NB4 (cell line): ENCODE data around the gene KPNA2.

Experiments used
- DNase-seq: peaks from one replicate; pipeline ENCODE4 v3.0.0; 2010; ENCODE audit warnings: low read depth
- H3K4me3 ChIP-seq: one replicate; pipeline ENCODE4 v1.5.1; 2011; ENCODE audit warnings: mild to moderate bottlenecking, low read depth, low read length, moderate library complexity
- MYC ChIP-seq: IDR thresholded peaks from 2 replicates; pipeline ENCODE4 v1.6.1; 2011; ENCODE audit warnings: low read depth, low read length
- POLR2A ChIP-seq: IDR thresholded peaks from 2 replicates; pipeline ENCODE4 v1.6.1; 2011; ENCODE audit warnings: mild to moderate bottlenecking; ENCODE audit not compliant: insufficient read length; ENCODE audit errors: extremely low read depth
- TF ChIP-seq, protein P1 (sequence below): IDR thresholded peaks from 2 replicates; pipeline ENCODE4 v1.6.1; 2011; ENCODE audit warnings: low read depth, low read length
- TF ChIP-seq, protein P2 (sequence below): IDR thresholded peaks from one replicate; pipeline ENCODE4 v1.5.1; 2012; ENCODE audit warnings: low read depth, low read length

The KPNA2 gene

DNA sequence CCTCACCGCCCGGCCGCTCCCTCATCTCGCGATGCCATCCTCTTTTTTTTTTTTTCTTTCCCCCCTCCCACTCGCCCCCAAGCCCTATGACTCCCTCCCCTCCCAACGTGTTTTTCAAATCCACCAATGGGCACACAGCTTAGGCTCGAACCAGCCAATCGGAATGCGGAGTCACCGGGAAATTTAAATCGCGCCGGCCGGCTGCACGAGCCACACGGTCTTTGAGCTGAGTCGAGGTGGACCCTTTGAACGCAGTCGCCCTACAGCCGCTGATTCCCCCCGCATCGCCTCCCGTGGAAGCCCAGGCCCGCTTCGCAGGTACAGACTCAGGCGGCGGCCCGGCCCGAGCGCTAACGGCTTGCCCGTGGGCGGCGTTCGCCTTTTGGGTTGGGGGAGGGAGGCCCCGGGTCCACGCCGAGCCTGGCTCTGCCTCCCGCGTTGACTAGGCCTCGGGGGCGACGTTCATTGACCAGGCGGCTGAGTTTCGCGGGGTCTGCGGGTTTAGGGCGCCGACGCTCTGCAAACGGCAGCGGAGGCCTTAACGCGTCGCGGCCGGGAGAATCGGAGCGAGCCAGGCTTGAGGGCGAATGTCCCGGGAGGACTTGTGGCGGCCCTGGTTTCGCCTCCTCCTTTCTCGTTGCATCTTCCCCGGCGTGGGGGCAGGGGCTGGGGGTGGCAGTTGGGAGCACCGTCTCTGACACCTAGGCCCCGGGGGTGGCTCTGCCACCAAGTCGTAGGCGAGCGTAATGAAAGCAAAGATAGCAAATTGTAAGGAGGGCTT, at the start of gene KPNA2:
Gene KPNA2, plus strand, starts transcription at position 213 of the 781 bp plus-strand sequence. CDS start 1,398 bp downstream, outside the sequence.
- peak; percentile 57 for DNase-seq
- H3K4me3 ChIP-seq: peak within 1 kb of the TSS; percentile 100
- TF ChIP-seq POLR2A: peak; percentile 74
- TF ChIP-seq, protein P1, sequence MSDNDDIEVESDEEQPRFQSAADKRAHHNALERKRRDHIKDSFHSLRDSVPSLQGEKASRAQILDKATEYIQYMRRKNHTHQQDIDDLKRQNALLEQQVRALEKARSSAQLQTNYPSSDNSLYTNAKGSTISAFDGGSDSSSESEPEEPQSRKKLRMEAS: peak; percentile 72
- TF ChIP-seq, protein P2, sequence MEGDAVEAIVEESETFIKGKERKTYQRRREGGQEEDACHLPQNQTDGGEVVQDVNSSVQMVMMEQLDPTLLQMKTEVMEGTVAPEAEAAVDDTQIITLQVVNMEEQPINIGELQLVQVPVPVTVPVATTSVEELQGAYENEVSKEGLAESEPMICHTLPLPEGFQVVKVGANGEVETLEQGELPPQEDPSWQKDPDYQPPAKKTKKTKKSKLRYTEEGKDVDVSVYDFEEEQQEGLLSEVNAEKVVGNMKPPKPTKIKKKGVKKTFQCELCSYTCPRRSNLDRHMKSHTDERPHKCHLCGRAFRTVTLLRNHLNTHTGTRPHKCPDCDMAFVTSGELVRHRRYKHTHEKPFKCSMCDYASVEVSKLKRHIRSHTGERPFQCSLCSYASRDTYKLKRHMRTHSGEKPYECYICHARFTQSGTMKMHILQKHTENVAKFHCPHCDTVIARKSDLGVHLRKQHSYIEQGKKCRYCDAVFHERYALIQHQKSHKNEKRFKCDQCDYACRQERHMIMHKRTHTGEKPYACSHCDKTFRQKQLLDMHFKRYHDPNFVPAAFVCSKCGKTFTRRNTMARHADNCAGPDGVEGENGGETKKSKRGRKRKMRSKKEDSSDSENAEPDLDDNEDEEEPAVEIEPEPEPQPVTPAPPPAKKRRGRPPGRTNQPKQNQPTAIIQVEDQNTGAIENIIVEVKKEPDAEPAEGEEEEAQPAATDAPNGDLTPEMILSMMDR: no peak

DNA sequence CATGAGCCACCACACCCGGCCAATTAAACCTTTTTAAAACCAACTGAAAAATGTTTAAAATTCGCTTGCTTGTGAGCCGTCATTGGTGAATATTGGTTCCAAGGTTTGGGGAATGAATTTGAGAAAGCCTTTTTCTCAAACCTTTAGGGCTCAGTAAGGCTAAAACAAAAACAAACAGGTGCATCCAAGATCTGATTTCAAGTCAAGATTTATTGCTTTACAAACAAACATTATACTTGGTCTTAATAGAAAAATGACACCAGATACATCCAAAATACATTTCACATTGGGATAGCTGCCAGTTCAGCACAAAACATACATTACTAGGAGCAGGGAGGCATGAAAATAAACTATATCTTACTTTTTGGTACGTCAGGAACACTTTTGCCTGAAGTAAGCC, 44.6 kb upstream of the KPNA2 start:
- no peak for DNase-seq
- H3K4me3 ChIP-seq: no peak overlapping the region
- TF ChIP-seq, protein P2: no peak
- TF ChIP-seq POLR2A: no peak
- TF ChIP-seq, protein P1: no peak
- no peak for TF ChIP-seq MYC

DNA sequence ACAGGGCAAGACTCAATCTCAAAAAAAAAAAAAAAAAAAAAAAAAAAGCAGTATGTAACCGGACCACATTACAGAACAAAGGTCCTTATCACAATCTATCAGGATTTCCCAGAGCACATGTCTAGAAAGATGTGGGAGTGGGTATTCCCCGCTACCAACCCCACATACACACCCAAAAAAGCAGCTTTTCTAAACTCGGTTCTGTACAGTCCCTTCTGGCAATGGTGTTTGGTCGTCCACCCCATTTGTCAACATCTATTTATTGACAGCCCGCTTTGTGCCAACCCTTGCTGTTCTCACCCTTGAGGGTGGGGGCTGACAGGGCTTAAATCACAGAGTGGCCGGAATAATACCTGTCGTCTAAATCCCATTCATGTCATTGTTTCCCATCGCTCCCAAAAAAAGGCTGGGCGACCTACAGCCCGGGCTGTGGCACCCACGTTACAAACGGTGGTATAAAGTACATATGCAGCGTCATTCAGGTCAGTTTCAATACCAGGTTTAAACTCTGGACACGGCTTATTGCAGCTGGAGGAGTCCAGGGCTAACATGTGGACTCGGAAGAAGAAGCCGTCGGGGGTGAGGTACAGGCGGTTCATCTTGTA, 42.9 kb upstream of the KPNA2 start:
- DNase-seq: no peak

DNA sequence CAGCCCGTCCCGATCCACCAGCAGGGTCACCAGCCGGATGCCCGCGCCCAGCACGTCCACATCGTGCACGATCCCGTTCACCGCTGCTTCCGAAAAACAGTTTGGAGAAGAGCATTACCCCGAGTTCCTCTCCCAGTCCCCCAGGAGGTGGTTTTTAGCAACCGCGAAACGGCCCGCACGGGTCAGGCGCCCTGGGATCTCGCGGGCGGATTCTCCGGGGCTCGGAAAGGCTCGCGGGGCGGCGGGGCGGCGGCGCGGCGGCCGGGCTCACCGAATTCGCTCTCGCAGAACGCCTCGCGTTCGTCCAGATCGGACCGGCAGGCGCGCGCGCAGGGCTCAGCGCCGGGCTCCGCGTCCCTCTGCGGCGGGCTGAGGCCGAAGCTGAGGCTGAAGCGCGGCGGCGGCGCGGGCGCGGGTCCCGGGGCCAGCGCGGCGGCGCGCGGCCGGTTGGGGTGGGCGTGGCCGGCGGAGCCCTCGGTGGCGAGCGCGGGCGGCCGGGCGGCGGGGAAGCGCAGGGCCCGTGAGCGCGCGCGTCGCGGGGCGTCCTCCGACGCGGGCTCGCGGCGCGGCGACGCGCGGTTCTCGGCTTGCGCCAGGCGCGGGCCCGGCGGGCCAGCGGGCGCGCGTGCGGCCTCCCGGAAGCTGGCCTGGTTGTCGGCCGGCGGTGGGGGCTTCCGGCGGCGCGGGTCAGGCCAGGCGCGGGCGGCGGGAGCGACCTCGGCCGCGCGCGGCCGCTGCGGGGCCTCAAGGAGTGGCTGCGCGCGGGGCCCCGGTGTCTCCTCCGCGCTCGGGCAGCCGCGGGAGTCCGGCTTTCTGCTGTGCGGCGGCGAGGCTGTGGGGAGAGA, 42.2 kb upstream of the KPNA2 start:
- peak overlapping the region; percentile 72 for H3K4me3 ChIP-seq
- peak; percentile 35 for TF ChIP-seq POLR2A
- TF ChIP-seq, protein P2: no peak
- DNase-seq: peak; percentile 86

More for the DNA sequence above, 42.9 kb upstream of the KPNA2 start:
- no peak for TF ChIP-seq POLR2A
- TF ChIP-seq, protein P2: no peak
- TF ChIP-seq MYC: no peak
- TF ChIP-seq, protein P1: no peak
- H3K4me3 ChIP-seq: peak overlapping the region; percentile 72

DNA sequence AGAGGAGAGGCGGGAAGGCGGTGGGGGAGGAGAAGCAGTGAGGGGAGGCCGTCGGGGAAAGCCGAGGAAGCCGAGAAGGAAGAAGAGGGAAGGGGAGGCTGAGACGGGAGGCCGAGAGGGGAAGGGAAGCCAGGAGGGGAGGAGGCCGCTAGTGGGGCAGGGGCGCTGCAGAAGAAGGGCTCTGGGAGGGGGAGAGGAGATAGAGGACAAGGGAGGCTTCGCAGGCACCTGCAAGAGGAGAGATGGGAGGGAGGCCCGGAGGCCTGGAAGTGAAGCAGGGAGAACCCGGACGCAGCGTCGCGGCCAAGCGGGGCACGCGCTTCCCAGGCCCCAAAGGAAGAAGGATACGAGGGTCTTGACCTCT, 41.6 kb upstream of the KPNA2 start:
- no peak for DNase-seq
- peak overlapping the region; percentile 67 for H3K4me3 ChIP-seq
- TF ChIP-seq, protein P1: no peak
- TF ChIP-seq, protein P2: no peak
- TF ChIP-seq POLR2A (no peak), MYC (no peak)
